SU-DHL-6 (cell line): ENCODE results near the gene FAM124B.

Source experiments
- CTCF ChIP-seq: fragments of 200-600 bp; sonication (generic); IDR thresholded peaks from one replicate; pipeline ENCODE4 v1.5.1; 2017; ENCODE audit warnings: antibody characterized with exemption, mild to moderate bottlenecking, low read length, moderate library complexity; ENCODE audit not compliant: insufficient read depth, poor library complexity, severe bottlenecking
- EZH2phosphoT487 ChIP-seq: fragments of 200-600 bp; sonication (generic), shearing (Covaris generic); conservative IDR thresholded peaks from 2 replicates; pipeline ENCODE4 v1.6.1; 2018; ENCODE audit warnings: mild to moderate bottlenecking, antibody characterized with exemption, low read length, moderate library complexity, mixed read lengths

- no peak for TF ChIP-seq CTCF
- no peak for TF ChIP-seq EZH2phosphoT487
These were observed 34.7 kb upstream of the FAM124B start for GRCh38 chr2:224436634-224437033.
